ENCODE results near the gene ATCAY.

- TF ChIP-seq CTCF (IDR thresholded peaks at IDR 0.05): no peak
- no peak for TF ChIP-seq POLR2A (IDR thresholded peaks at IDR 0.05)
These were observed 79.3 kb downstream of the ATCAY start for GRCh38 chr19:3959766-3960131.

All from esophagus squamous epithelium (tissue), 4 donors.